Activated naive CD4-positive, alpha-beta T cell treated with anti-CD3 and anti-CD28 coated beads, Interleukin-2, amount 50 U/mL, for 24 hours (primary cell): Measurements from ENCODE around the gene NUP88.

Experiments
- H3K27ac Mint-ChIP-seq: one replicate; pipeline ENCODE4 v1.8.0; 2021; ENCODE audit warnings: mild to moderate bottlenecking, mixed read lengths
- H3K27me3 Mint-ChIP-seq: one replicate; pipeline ENCODE4 v1.8.0; 2021; ENCODE audit warnings: mixed read lengths
- H3K36me3 Mint-ChIP-seq: one replicate; pipeline ENCODE4 v1.8.0; 2021; ENCODE audit warnings: mixed read lengths
- H3K4me1 Mint-ChIP-seq: one replicate; pipeline ENCODE4 v1.8.0; 2021; ENCODE audit warnings: mixed read lengths
- H3K4me3 Mint-ChIP-seq: one replicate; pipeline ENCODE4 v1.8.0; 2021; ENCODE audit warnings: mild to moderate bottlenecking, mixed read lengths
- H3K9me3 Mint-ChIP-seq: one replicate; pipeline ENCODE4 v1.8.0; 2021; ENCODE audit warnings: mixed read lengths

Gene NUP88

DNA sequence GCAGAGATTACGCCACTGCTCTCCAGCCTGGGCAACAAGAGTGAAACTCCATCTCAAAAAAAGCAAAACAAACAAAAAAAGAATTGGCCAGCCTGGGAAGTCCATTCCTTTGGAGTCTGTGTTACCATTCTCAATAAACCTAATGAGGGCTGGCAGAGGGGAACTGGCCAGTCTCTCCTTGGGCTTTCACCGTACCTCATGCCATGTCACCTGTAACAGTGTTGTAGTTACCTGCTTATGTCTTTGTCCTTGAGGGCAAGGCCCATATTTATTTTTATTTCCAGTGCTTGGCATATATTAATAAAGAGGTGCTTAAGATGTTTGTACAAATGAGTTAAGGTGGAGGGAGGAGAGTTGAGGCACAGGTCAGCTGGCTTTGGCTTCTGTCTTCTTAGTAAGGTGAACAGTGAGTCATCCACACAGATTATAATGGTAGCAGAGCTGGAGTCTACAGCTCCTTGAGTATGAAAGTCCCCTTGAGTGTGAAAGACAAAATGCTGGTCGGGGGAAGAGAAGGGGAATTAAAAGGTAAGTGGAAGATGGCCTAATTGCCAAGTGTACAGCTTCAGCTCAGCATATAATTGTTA is 11.0 kb upstream of the NUP88 start:
- H3K4me1 Mint-ChIP-seq: peaks cover 9% of the 10 kb centered on the region
- H3K4me3 Mint-ChIP-seq: no peak overlapping the region
- no peaks in the 10 kb centered on the region for H3K27me3 Mint-ChIP-seq
- peak overlapping the region; percentile 65 for H3K27ac Mint-ChIP-seq
- no peaks in the 10 kb centered on the region for H3K9me3 Mint-ChIP-seq
- H3K36me3 Mint-ChIP-seq: peaks cover 9% of the 10 kb centered on the region

DNA sequence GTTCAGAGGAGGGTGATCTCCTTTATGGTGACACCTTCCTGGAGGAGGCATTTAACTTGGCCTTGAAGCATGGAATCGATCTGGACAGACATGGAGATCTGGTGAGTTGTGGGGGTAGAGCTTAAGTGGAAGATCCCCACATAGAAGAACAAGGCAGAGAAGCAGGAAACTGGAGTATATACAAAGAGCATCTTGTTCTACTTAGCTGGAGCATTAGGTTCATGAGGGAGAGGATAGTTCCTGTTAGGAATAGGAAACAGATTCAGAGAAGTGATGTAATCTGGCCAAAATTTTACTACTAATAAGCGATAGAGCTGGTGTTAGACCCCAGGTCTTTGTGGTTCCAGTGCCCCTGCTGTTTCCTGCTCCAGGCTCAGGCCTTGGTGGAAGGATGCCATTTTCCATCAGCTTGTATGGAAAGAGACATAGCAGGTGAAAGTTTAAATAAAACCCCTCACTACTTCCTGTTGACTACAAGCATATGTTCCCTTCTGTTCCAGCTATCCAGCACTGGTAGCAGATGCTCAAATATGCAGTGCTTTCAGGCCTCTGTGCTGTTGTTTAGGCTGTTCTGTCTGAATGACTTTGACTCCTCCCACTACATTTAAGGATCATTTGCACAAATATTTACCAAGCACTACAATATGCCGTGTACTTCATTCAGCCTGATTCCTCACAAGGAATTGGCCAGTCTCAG is 9.9 kb upstream of the NUP88 start:
- Mint-ChIP-seq H3K27me3 (no peaks in the 10 kb centered on the region), H3K27ac (peak overlapping the region; percentile 75), H3K9me3 (no peaks in the 10 kb centered on the region), H3K36me3 (peaks cover 9% of the 10 kb centered on the region), H3K4me3 (no peak overlapping the region), H3K4me1 (peaks cover 7% of the 10 kb centered on the region)

DNA sequence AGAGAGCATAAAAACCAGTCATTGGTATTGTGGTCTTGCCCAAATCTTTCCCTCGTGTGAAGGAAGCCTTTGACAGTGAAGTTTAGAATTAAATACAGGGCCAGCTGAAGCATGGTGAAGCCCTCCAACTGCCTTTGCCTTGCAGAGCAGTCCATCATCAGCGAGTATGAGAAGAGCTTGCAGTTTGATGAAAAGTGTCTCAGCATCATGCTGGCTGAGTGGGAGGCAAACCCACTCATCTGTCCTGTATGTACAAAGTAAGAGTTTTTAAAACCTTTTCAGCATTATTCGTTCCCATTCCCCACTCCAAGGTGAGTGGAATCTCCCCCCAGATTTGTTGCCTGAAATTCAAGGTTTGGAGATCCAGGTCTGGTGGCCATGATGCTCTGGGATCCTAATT is 6.4 kb upstream of the NUP88 start:
- Mint-ChIP-seq H3K27me3 (no peaks in the 10 kb centered on the region), H3K36me3 (peaks cover 9% of the 10 kb centered on the region), H3K4me3 (no peak overlapping the region), H3K4me1 (peaks cover 30% of the 10 kb centered on the region), H3K27ac (peak overlapping the region; percentile 59), H3K9me3 (no peaks in the 10 kb centered on the region)

DNA sequence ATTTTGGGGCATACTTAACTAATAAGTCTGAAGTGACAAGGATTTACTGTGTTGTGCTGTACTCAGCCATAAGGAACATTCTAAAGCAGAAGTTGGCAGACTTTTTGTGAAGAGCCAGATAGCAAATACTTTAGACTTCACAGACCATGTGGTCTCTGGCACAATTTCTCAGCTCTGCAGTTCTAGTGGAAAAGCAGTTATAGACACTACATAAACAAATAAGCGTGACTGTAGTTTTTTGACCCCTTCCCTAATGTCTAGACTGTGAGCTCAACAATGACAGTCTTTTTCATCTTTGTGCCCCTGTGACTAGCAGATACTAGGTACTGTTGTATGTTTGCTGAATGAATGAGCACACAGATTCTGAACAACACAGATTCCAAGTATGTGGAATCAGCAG is 5.4 kb upstream of the NUP88 start:
- Mint-ChIP-seq H3K4me3 (no peak overlapping the region), H3K36me3 (peaks cover 8% of the 10 kb centered on the region), H3K9me3 (no peaks in the 10 kb centered on the region), H3K27me3 (no peaks in the 10 kb centered on the region), H3K4me1 (peaks cover 35% of the 10 kb centered on the region), H3K27ac (no peak overlapping the region)

DNA sequence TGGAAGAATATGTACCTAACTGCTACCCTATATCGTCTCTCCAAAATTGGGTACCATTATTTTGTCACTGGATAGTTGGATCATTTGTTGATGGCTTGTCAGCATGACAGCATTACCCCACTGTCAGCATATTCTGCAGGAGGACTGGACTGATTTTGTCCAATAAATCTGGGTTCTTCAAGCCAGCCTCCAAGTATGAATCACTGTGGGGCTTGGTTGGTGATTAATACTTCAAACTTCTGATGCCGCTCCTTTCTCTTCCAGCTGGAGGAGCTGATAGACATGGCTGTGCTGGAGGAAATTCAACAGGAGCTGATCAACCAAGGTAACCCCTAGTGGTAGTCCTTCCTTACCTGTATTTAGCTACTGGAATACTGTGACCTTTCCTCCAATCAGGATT is 3.0 kb upstream of the NUP88 start:
- Mint-ChIP-seq H3K36me3 (peaks cover 4% of the 10 kb centered on the region), H3K4me1 (peaks cover 32% of the 10 kb centered on the region), H3K27me3 (no peaks in the 10 kb centered on the region), H3K9me3 (no peaks in the 10 kb centered on the region), H3K27ac (no peak overlapping the region), H3K4me3 (no peak overlapping the region)

DNA sequence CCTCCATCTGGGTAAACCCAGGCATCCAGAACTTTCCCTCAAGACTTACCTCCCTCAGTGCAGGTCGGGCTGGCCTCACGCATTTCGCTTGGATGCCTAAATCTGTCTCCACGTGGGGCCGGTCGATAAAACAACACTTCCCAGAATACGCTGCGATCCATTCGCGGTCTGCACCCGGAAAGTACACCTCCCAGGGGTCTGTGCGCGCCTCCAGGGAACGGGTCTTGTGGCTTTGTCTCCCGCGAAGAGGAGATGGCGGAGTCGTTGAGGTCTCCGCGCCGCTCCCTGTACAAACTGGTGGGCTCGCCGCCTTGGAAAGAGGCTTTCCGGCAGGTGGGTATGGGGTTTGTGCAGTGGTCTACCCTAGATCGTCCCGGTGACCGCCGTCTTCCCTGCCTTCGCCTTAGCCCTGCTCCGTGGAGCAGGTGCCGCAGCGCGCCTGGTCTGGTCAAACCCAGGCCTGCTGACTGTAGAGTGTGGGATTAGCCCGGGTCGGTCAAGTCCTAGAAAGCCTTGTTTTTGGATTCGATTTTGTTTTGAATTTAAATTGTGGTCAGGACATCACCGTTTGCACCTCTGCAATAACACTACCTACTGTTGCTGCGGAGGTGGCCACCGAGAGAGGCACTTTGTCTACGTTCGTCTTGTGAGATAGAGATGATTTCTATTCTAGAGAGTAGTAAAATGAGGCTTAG is 644 bp upstream of the NUP88 start, which contains the start of gene RPAIN:
TSS of gene RPAIN (plus strand) at position 224 of the 695 bp plus-strand sequence. CDS start at position 253, 29 bp downstream.
- Mint-ChIP-seq H3K9me3 (no peaks in the 10 kb centered on the region), H3K4me1 (peaks cover 49% of the 10 kb centered on the region), H3K4me3 (peak within 1 kb of the TSS; percentile 96), H3K36me3 (peaks cover 5% of the 10 kb centered on the region), H3K27me3 (no peaks in the 10 kb centered on the region), H3K27ac (peak within 1 kb of the TSS; percentile 99)

DNA sequence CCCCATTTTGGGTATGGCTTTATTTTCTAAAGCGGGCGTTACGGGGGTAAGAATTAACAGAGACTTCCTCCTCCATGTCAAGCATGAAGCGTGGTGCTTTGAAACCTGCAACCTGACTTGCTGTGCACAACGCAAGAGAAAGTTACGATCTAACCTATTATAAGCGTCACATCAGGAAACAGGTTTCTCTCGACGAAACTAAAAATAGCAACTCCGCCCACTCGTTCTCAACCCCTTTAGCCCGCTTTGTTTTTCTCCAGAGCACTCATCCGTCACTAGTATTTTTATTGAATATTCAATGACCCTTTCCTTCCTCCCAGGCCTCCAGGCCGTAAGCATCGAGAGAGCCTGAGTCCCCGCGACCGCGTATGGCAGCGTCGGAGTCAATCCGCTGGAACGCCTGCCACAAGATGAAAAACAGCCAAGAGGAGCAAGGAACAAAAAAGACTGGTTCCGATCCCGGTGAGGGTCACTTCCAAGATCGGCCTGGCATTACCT is 555 bp downstream of the NUP88 start:
- Mint-ChIP-seq H3K27ac (peak overlapping the region; percentile 99), H3K4me3 (peak overlapping the region; percentile 96), H3K36me3 (peaks cover 5% of the 10 kb centered on the region), H3K4me1 (peaks cover 46% of the 10 kb centered on the region), H3K9me3 (no peaks in the 10 kb centered on the region), H3K27me3 (no peaks in the 10 kb centered on the region)

DNA sequence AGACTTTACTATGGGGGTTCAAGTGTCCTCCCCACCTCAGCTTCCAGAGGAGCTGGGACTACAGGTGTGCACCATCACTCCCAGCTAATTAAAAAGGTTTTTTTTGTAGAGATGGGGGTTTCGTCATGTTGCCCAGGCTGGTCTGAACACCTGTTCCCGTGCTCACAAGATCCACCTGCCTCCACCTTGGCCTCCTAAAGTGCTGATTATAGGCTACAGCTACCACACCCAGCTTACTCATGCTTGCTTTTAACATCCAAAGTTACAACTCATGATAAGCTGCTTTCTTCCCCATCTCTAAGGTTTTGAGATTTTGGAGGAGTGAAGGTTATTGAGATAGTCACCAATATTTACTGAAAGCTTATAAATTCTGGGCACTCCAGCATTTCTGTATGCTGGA is 2.6 kb downstream of the NUP88 start:
- H3K27ac Mint-ChIP-seq: peak overlapping the region; percentile 41
- no peaks in the 10 kb centered on the region for H3K27me3 Mint-ChIP-seq
- H3K9me3 Mint-ChIP-seq: no peaks in the 10 kb centered on the region
- peaks cover 54% of the 10 kb centered on the region for H3K4me1 Mint-ChIP-seq
- H3K36me3 Mint-ChIP-seq: peaks cover 13% of the 10 kb centered on the region
- H3K4me3 Mint-ChIP-seq: peak overlapping the region; percentile 73

DNA sequence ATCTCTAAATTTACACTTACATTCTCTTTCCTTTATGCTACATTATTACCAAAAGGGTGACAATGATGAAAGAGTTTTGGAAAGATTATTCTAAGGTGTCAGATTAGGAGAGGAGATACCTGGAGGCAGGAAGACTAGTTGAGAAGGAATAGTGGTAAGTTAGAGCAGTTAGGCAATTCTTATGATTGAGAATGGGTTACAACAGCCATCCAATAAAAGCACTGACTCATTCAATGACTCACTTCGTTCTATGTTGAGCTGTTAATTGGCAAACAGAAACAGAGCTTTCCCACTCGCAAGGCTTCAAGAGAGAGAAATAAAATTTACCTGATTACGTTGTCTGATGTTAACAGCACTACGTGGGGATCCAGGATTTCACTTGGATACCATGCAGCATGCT is 5.8 kb downstream of the NUP88 start:
- Mint-ChIP-seq H3K9me3 (no peaks in the 10 kb centered on the region), H3K36me3 (peaks cover 26% of the 10 kb centered on the region), H3K4me1 (peaks cover 56% of the 10 kb centered on the region), H3K4me3 (peak overlapping the region; percentile 20), H3K27me3 (no peaks in the 10 kb centered on the region), H3K27ac (peak overlapping the region; percentile 94)

DNA sequence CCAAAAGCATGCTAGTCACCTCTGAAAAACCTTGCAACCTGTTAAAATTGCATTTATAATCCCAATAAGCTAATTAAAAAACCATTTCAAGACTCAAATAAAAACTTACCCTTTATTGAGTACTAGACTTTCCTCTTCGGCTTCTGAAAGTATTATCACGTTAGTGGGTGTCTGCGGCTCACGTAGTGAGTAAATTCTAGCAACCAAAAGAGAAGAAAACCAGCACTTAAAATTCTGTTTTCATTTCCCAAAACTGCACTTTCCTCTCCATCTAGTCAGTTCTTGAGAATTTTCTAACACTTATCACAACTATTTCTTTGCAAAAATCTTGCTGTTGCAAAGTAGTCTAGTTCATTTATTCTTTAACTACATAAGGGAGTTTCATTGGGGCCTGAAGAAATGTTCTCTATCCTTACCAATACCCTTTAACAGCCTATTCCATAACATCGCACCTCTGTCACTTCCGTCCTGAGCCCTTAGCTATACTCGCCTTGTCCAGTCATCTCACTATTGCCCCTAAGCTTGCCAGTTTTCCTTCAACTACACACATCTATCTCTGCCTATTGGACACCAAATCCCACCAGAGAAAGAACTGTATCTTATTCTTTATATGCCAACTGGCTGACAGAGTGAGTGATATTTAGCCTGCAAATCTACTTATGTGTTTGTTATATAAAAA is 8.7 kb downstream of the NUP88 start:
- peaks cover 24% of the 10 kb centered on the region for H3K36me3 Mint-ChIP-seq
- H3K27me3 Mint-ChIP-seq: no peaks in the 10 kb centered on the region
- H3K4me3 Mint-ChIP-seq: no peak overlapping the region
- H3K27ac Mint-ChIP-seq: no peak overlapping the region
- peaks cover 38% of the 10 kb centered on the region for H3K4me1 Mint-ChIP-seq
- H3K9me3 Mint-ChIP-seq: no peaks in the 10 kb centered on the region

DNA sequence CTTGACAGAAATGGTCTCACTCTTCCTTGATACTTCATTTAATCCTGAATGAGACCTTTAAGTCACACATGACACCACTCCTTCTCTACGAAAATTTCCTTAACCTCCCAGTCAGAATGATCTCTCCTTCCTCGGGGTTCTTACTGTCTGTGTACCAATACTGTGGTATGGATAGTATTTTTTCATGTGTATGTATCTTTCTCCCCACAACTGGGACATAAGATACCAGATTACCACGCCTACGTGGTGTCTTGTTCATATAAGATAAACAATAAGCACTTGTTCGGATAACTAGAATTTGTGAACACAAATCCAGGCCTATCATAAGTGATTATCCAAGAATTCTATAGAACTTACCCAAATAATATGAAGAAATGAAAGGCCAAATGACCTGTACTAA is 11.3 kb downstream of the NUP88 start:
- Mint-ChIP-seq H3K27me3 (no peaks in the 10 kb centered on the region), H3K27ac (no peak overlapping the region), H3K4me3 (no peak overlapping the region), H3K4me1 (peaks cover 31% of the 10 kb centered on the region), H3K36me3 (peaks cover 25% of the 10 kb centered on the region), H3K9me3 (no peaks in the 10 kb centered on the region)

DNA sequence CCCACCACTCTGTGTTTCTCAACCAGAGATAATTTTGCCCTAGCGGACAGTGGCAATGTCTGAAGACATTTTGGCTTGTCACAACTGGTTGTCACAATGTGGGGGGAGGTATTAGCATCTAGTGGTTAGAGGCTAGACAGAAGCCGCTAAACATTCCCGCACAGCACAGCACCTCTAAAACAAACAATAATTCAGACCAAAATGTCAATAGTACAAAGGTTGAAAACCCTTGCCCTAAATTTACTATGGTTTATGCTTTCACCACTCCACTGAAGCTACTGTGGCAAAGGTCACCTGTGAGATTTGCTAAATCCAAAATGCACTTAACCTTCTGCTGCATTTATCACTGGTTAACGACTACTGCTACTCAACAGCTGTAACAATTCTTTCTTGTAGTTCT is 14.1 kb downstream of the NUP88 start:
- no peaks in the 10 kb centered on the region for H3K9me3 Mint-ChIP-seq
- peaks cover 9% of the 10 kb centered on the region for H3K4me1 Mint-ChIP-seq
- H3K36me3 Mint-ChIP-seq: peaks cover 14% of the 10 kb centered on the region
- H3K27ac Mint-ChIP-seq: no peak overlapping the region
- H3K4me3 Mint-ChIP-seq: no peak overlapping the region
- H3K27me3 Mint-ChIP-seq: no peaks in the 10 kb centered on the region

DNA sequence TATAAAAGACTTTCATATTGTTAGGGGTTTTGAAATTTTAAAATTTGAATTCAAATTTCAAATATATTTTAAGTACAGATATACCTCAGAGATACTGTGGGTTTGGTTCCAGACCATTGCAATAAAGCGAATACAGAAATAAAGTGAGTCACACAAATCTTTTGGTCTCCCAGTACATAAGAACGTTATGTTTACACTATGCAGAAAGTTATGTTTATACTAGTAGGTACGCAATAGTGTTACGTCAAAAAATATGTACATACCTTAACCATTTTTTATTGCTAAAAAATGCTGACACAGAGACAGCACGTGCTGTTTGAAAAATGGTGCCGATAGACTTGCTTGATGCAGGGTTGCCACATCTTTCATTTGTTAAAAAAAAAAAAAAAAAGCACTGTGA is 19.7 kb downstream of the NUP88 start:
- no peaks in the 10 kb centered on the region for H3K9me3 Mint-ChIP-seq
- H3K4me3 Mint-ChIP-seq: no peak overlapping the region
- no peak overlapping the region for H3K27ac Mint-ChIP-seq
- H3K36me3 Mint-ChIP-seq: peaks cover 10% of the 10 kb centered on the region
- no peaks in the 10 kb centered on the region for H3K4me1 Mint-ChIP-seq
- no peaks in the 10 kb centered on the region for H3K27me3 Mint-ChIP-seq

DNA sequence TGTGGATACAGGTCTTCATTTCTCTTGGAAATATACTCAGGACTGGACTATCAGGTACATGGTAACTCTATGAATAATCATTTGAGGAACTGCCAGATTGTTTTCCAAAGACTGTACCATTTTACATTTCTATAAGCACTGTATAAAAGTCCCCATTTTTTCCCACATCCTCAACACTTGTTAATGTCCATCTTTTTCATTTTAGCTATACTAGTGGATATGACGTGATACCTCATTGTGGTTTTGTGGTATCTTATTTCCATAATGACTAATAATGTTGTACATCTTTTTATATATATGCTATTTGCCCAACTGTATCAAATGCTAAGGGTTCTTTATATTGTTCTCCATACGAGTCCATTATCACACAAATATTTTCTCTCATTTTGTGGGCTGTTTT is 22.9 kb downstream of the NUP88 start:
- H3K27ac Mint-ChIP-seq: no peak overlapping the region
- no peaks in the 10 kb centered on the region for H3K27me3 Mint-ChIP-seq
- H3K9me3 Mint-ChIP-seq: no peaks in the 10 kb centered on the region
- no peak overlapping the region for H3K4me3 Mint-ChIP-seq
- no peaks in the 10 kb centered on the region for H3K4me1 Mint-ChIP-seq
- peaks cover 9% of the 10 kb centered on the region for H3K36me3 Mint-ChIP-seq

DNA sequence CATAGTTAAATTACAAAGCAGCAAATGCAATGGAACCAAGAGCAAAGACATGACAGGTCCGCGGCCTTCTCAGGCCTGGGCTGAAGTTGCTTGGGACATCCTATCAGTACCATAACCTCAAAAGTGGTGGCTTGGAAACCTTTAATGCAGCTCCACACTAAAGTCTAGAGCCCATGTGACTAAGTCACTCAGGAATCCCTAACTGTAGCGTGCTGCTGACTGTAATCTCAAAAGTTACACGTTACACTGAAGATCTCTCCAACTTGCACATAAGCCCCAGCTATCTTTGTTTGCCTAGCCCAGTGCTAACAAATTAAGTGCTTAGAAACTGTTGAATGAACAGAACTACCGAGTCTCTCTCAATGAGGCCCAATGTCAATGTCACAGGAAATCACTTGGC is 27.8 kb downstream of the NUP88 start:
- Mint-ChIP-seq H3K27ac (no peak overlapping the region), H3K9me3 (no peaks in the 10 kb centered on the region), H3K36me3 (peaks cover 15% of the 10 kb centered on the region), H3K27me3 (no peaks in the 10 kb centered on the region), H3K4me3 (no peak overlapping the region), H3K4me1 (peaks cover 11% of the 10 kb centered on the region)

DNA sequence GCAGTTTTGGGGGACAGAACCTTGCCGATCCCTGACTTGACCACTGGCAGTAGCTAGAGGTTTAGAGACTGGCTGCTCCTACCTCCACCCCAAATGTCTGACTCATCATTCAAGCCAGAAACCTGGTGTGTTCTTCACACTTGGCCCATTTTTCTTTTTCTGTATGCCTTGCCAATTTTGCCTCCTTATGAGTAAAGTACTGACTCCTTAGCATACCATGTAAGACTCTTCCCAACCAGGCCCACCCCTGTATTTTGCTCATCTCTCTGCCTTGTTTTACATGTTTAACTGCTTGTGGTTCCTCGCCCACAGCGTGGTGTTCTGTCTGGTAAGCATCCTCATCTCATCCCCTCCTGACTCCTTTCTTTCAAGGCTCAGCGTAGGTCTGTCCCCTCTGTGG is 37.9 kb downstream of the NUP88 start:
- no peak overlapping the region for H3K4me3 Mint-ChIP-seq
- no peaks in the 10 kb centered on the region for H3K4me1 Mint-ChIP-seq
- no peaks in the 10 kb centered on the region for H3K9me3 Mint-ChIP-seq
- H3K36me3 Mint-ChIP-seq: peaks cover 17% of the 10 kb centered on the region
- no peaks in the 10 kb centered on the region for H3K27me3 Mint-ChIP-seq
- peak overlapping the region; percentile 73 for H3K27ac Mint-ChIP-seq
